Measurements from ENCODE around the gene FERMT3. TPM values are rescaled to one million over a fixed set of nuclear protein-coding genes. Genes with fewer than 3 reads are reported as not detected.

The FERMT3 gene
- total and polyA plus RNA-seq, 2 of the 8 experiments (the other 6 are each of a cell fraction or from before 2014, with no cell fraction given), result 1.4 to 3.7 TPM

GRCh38 chr11:64208796-64209562 is 2.5 kb downstream of the FERMT3 start:
- Histone ChIP-seq H4K8ac (ENCODE audit: extremely low read depth, insufficient read depth, low read length) (peak overlapping the region; percentile 71; the same call in 1 of the 2 replicates), H2BK15ac (ENCODE audit: low read length) (no peak overlapping the region), H4K5ac (ENCODE audit: insufficient read length, low read depth, low read length) (no peak overlapping the region), H3K23ac (ENCODE audit: insufficient read length) (no peak overlapping the region), H4K20me1 (replicated peaks in 1 of 2; ENCODE audit: control insufficient read depth in 1 of 2, insufficient read depth in 2 of 2, low read length in 2 of 2) (peaks cover 3 to 9% of the 10 kb centered on the region in 2 experiments), H3K36me3 (ENCODE audit: control insufficient read depth in 2 of 4, insufficient read depth in 4 of 4, low read length in 3 of 4) (peaks cover 13 to 25% (median 17%) of the 10 kb centered on the region in 4 experiments), H3K4me1 (replicated peaks in 1 of 4; ENCODE audit: control insufficient read depth in 3 of 4, insufficient read depth in 4 of 4, low read length in 3 of 4) (peaks cover 0 to 5% (median 0%) of the 10 kb centered on the region in 4 experiments; a peak in 3 of 7 replicates), H3K9me3 (ENCODE audit: insufficient read depth in 2 of 2, low read depth in 1 of 2, low read length in 1 of 2) (no peaks in the 10 kb centered on the region), H3K27ac (ENCODE audit: low read depth, low read length) (no peak overlapping the region), H3K27me3 (replicated peaks in 1 of 4; ENCODE audit: control insufficient read depth in 3 of 4, extremely low read depth in 1 of 4, insufficient read depth in 3 of 4, low read length in 3 of 4) (no peaks in the 10 kb centered on the region; a peak in 1 of 7 replicates), H3K18ac (ENCODE audit: extremely low read depth, low read length) (no peak overlapping the region), H2BK120ac (replicated peaks; ENCODE audit: low read depth, low read length) (no peak overlapping the region), H2AFZ (ENCODE audit: low read length) (no peak overlapping the region), H3K4ac (replicated peaks; ENCODE audit: insufficient read length, low read depth, low read length) (no peak overlapping the region), H3K4me2 (ENCODE audit: insufficient read depth in 1 of 2, low read depth in 2 of 2, low read length in 2 of 2) (no peak overlapping the region), H3K9ac (replicated peaks in 1 of 4; ENCODE audit: extremely low read depth in 1 of 4, low read depth in 3 of 4, low read length in 3 of 4) (no peak overlapping the region), H4K91ac (replicated peaks; ENCODE audit: insufficient read length, low read length) (no peak overlapping the region), H3K79me2 (ENCODE audit: control insufficient read depth in 1 of 2, insufficient read depth in 2 of 2, low read length in 2 of 2) (no peaks in the 10 kb centered on the region), H3K79me1 (ENCODE audit: low read depth, low read length) (no peaks in the 10 kb centered on the region), H2BK12ac (ENCODE audit: low read depth, low read length) (no peak overlapping the region), H2BK5ac (ENCODE audit: low read depth, low read length) (no peak overlapping the region), H3K14ac (ENCODE audit: insufficient read length) (no peak overlapping the region), H2AK5ac (ENCODE audit: low read depth, low read length) (no peak overlapping the region), H2BK20ac (ENCODE audit: low read length) (no peak overlapping the region), H3K23me2 (ENCODE audit: low read depth, low read length) (no peaks in the 10 kb centered on the region), H3K56ac (replicated peaks; ENCODE audit: insufficient read length, low read depth, low read length) (no peak overlapping the region), H3K4me3 (ENCODE audit: extremely low read depth in 1 of 4, insufficient read depth in 2 of 4, low read depth in 3 of 4, low read length in 4 of 4) (no peak overlapping the region)
- ChIA-PET POLR2A (ENCODE audit: partially characterized antibody) (interaction anchor here (0.6 to 18.4 kb wide), 6 partner anchors 12 to 42 kb away, joined by 3 to 253 read pairs (median 6); partner anchors contain the start of genes NUDT22, PLCB3, STIP1 and TRPT1), CTCF (ENCODE audit: partially characterized antibody) (interaction anchor here (1.1 to 7.4 kb wide), 12 partner anchors 10 to 202 kb away, joined by 3 to 64 read pairs (median 4); partner anchors contain the start of genes DNAJC4, NUDT22, PLCB3 and TRPT1)
- TF ChIP-seq MAX (IDR thresholded peaks at IDR 0.05), result no peak
- no peak for TF ChIP-seq E2F6 (IDR thresholded peaks at IDR 0.05)
- no peak for TF ChIP-seq RXRA (IDR thresholded peaks at IDR 0.05; ENCODE audit: insufficient read depth, low read depth, low read length)
- TF ChIP-seq CTBP2 (IDR thresholded peaks at IDR 0.05; ENCODE audit: borderline replicate concordance, insufficient read depth, insufficient read length, low read length), result no peak
- no peak for TF ChIP-seq GTF2F1 (IDR thresholded peaks at IDR 0.05; ENCODE audit: borderline replicate concordance, low read depth, low read length)
- TF ChIP-seq SIN3A (conservative IDR thresholded peaks at IDR 0.05 in 1 of 2, IDR thresholded peaks at IDR 0.05 in 1 of 2; ENCODE audit: low read depth in 1 of 2, low read length in 2 of 2), result no peak
- no peak for TF ChIP-seq CBX5 (IDR thresholded peaks at IDR 0.05; ENCODE audit: low read depth, low read length)
- TF ChIP-seq POLR2A (IDR thresholded peaks at IDR 0.05; ENCODE audit: control extremely low read depth in 1 of 2, low read depth in 2 of 2, low read length in 2 of 2), result no peak
- no peak for FAIRE-seq
- DNase-seq (ENCODE audit: low read depth in 1 of 2, low spot score in 2 of 2), result no peak
- WGBS, 2 experiments (ENCODE audit: extremely low coverage in 1 of 2, insufficient coverage in 1 of 2, insufficient read length in 1 of 2, insufficient replicate concordance in 2 of 2, low coverage in 1 of 2, low lambda C conversion rate in 2 of 2, missing lambda C conversion rate in 1 of 2), result 86% methylated on average over 18 of the region's 18 CpGs; no CpG with 5 or more reads in 1 of the 2 experiments

Data from H1 (cell line).